Endothelial cell of umbilical vein (primary cell): ENCODE data around the gene DUSP18. TPM values are rescaled to one million over a fixed set of nuclear protein-coding genes. Genes with fewer than 3 reads are reported as not detected.
"Not testable (repeated sequence)": the region's sequence is repeated elsewhere in the genome, so short reads cannot be mapped to it uniquely, and the experiment has no call there.

Experiments used
- BruUV-seq: library from RNA; stranded (reverse); fragments of 400-500 nt; replicated peaks from 2 replicates; lab custom pipeline; 2021; lab: Mats Ljungman, UMichigan
- CTCF ChIA-PET: fragments of 300-600, 350-600 bp; sonication (Branson Sonifier 250); formaldehyde crosslinking; loops from one replicate; lab custom pipeline; 2021; ENCODE audit warnings: antibody characterized with exemption, inconsistent platforms; lab: Charles Lee
- POLR2A ChIA-PET: fragments of 300-600, 350-600 bp; sonication (Branson Sonifier 250); formaldehyde crosslinking; loops from one replicate; lab custom pipeline; 2021; ENCODE audit warnings: antibody characterized with exemption, inconsistent platforms; lab: Charles Lee
- DNase-seq: peaks from one replicate; pipeline ENCODE4 v3.0.0-alpha.2; 2011; ENCODE audit warnings: low read depth, low spot score
- FAIRE-seq: peaks from 2 replicates; lab custom pipeline; 2011; peaks lifted over from hg19 to GRCh38; lab: Jason Lieb, UNC
- H2AFZ ChIP-seq: 2 replicates; pipeline ENCODE4 v1.6.0; 2012; ENCODE audit warnings: low read depth, low read length, control low read depth, inconsistent platforms
- H3K27ac ChIP-seq: 2 replicates; pipeline ENCODE4 v1.5.1; 2011; ENCODE audit warnings: low read depth, mild to moderate bottlenecking, control low read depth, low read length, moderate library complexity; ENCODE audit not compliant: insufficient read depth
- H3K27me3 ChIP-seq, 2 experiments: 2 replicates each; pipeline versions ENCODE4 v1.6.0 to v1.6.1; 2011; ENCODE audit warnings: low read length in 2 of 2, mixed read lengths in 1 of 2; ENCODE audit not compliant: control insufficient read depth in 2 of 2, insufficient read depth in 2 of 2
- H3K36me3 ChIP-seq, 2 experiments: 2 replicates in 1 of 2; 3 replicates in 1 of 2; pipeline ENCODE4 v1.5.1; 2011; ENCODE audit warnings: low read length in 2 of 2, mild to moderate bottlenecking in 1 of 2, moderate library complexity in 1 of 2; ENCODE audit not compliant: control insufficient read depth in 2 of 2, insufficient read depth in 2 of 2; ENCODE audit errors: extremely low read depth in 1 of 2
- H3K4me1 ChIP-seq: 3 replicates; pipeline ENCODE4 v1.5.1; 2011; ENCODE audit warnings: mild to moderate bottlenecking, low read length; ENCODE audit not compliant: control insufficient read depth, insufficient read depth; ENCODE audit errors: extremely low read depth
- H3K4me2 ChIP-seq: 2 replicates; pipeline ENCODE4 v1.6.1; 2011; ENCODE audit warnings: low read length, control low read depth, mixed read lengths; ENCODE audit not compliant: insufficient read depth
- H3K4me3 ChIP-seq, 3 experiments: fragments of 200-600 bp in 1 of 3; sonication (generic), shearing (Covaris generic) in 1 of 3; replicated peaks in 1 of 3; 2 replicates each; pipeline ENCODE4 v1.5.1; 2011 to 2016; ENCODE audit warnings: control low read depth in 3 of 3, low read length in 3 of 3, mild to moderate bottlenecking in 2 of 3, inconsistent platforms in 1 of 3, low read depth in 1 of 3, moderate library complexity in 1 of 3; ENCODE audit not compliant: insufficient read depth in 1 of 3
- H3K79me2 ChIP-seq: 2 replicates; pipeline ENCODE4 v1.6.0; 2012; ENCODE audit warnings: low read length, inconsistent platforms; ENCODE audit not compliant: control insufficient read depth, insufficient read depth
- H3K9ac ChIP-seq: replicated peaks from 2 replicates; pipeline ENCODE3; 2011; ENCODE audit warnings: low read length, control low read depth; ENCODE audit not compliant: insufficient read depth; ENCODE audit errors: extremely low read depth
- H3K9me1 ChIP-seq: replicated peaks from 3 replicates; pipeline ENCODE4 v1.6.0; 2011; ENCODE audit warnings: mild to moderate bottlenecking, low read length; ENCODE audit not compliant: control insufficient read depth, insufficient read depth; ENCODE audit errors: extremely low read depth
- H3K9me3 ChIP-seq: replicated peaks from 2 replicates; pipeline ENCODE4 v1.5.1; 2012; ENCODE audit warnings: low read length, inconsistent platforms; ENCODE audit not compliant: control insufficient read depth, insufficient read depth
- H4K20me1 ChIP-seq: replicated peaks from 2 replicates; pipeline ENCODE3; 2011; ENCODE audit warnings: mild to moderate bottlenecking, low read length; ENCODE audit not compliant: control insufficient read depth, insufficient read depth; ENCODE audit errors: extremely low read depth
- CTCF ChIP-seq, 2 donors: IDR thresholded peaks; 1 replicate in 1 of 2; 2 replicates in 1 of 2; pipeline ENCODE4 v1.5.1; 2011; ENCODE audit warnings: low read length in 2 of 2, mild to moderate bottlenecking in 2 of 2, moderate library complexity in 2 of 2, control low read depth in 1 of 2, inconsistent platforms in 1 of 2, low read depth in 1 of 2; ENCODE audit not compliant: insufficient read depth in 1 of 2; ENCODE audit errors: extremely low read depth in 1 of 2
- EZH2 ChIP-seq: IDR thresholded peaks from 2 replicates; pipeline ENCODE4 v1.6.1; 2012; ENCODE audit warnings: borderline replicate concordance, low read depth, mild to moderate bottlenecking, moderate library complexity, low read length, inconsistent platforms; ENCODE audit not compliant: severe bottlenecking
- FOS ChIP-seq: IDR thresholded peaks from 2 replicates; pipeline ENCODE4 v1.6.1; 2011; ENCODE audit warnings: mild to moderate bottlenecking, low read length, moderate library complexity, borderline replicate concordance; ENCODE audit not compliant: insufficient read depth
- GATA2 ChIP-seq: IDR thresholded peaks from 2 replicates; pipeline ENCODE4 v1.7.0; 2011; ENCODE audit warnings: low read depth, mild to moderate bottlenecking, moderate library complexity, mixed read lengths, low read length; ENCODE audit not compliant: insufficient read length, insufficient read depth
- JUN ChIP-seq: IDR thresholded peaks from 2 replicates; pipeline ENCODE4 v1.6.1; 2011; ENCODE audit warnings: borderline replicate concordance, low read depth; ENCODE audit not compliant: insufficient read length, insufficient read depth
- MAX ChIP-seq: IDR thresholded peaks from 2 replicates; pipeline ENCODE4 v1.6.1; 2011; ENCODE audit not compliant: insufficient read depth, insufficient read length
- MYC ChIP-seq: IDR thresholded peaks from one replicate; pipeline ENCODE4 v1.6.1; 2011; ENCODE audit warnings: mild to moderate bottlenecking, low read depth, low read length
- POLR2A ChIP-seq: IDR thresholded peaks from 2 replicates; pipeline ENCODE4 v1.6.1; 2012; ENCODE audit warnings: low read depth, mild to moderate bottlenecking, control low read depth, low read length
- POLR2AphosphoS5 ChIP-seq: IDR thresholded peaks from 2 replicates; pipeline ENCODE4 v1.6.1; 2012; ENCODE audit warnings: low read depth, mild to moderate bottlenecking, control low read depth, low read length, moderate library complexity; ENCODE audit not compliant: insufficient read depth
- dilution Hi-C: fragments of 300-500 bp; cut with MboI; formaldehyde crosslinking; loops from one replicate; pipeline ENCODE4 v1.15.0; 2019; ENCODE audit warnings: low sequenced_read_pairs; ENCODE audit not compliant: extremely low pct_ligation_motif_present
- intact Hi-C: fragments of 100-400 bp; cut with micrococcal nuclease; formaldehyde crosslinking; loops from one replicate; pipeline ENCODE4 v1.10.0; 2022
- polyA plus RNA-seq, 4 experiments: library from polyadenylated mRNA; depleted of rRNA in 3 of 4; stranded (reverse) in 3 of 4; unstranded in 1 of 4; fragments of >200 nt; gene quantifications; 2 replicates each; pipeline versions ENCODE4 v1.2.1 to v1.2.3, GENCODE V29; 2011 to 2012; ENCODE audit warnings: missing spikeins in 1 of 4
- total RNA-seq: library from RNA; stranded (reverse); gene quantifications from 2 replicates; pipeline ENCODE4 v1.2.3, GENCODE V29; 2021

DUSP18 gene
- total and polyA plus RNA-seq, 2 donors (not counting 3 experiments of a cell fraction or from before 2014, with no cell fraction given) = 18.3 to 30.1 TPM

- CTCF ChIA-PET, dilution Hi-C loops, FAIRE-seq, H2AFZ ChIP-seq, H3K9ac ChIP-seq, H3K4me1 ChIP-seq, H3K36me3 ChIP-seq, H3K27ac ChIP-seq, H3K4me2 ChIP-seq, H3K9me1 ChIP-seq, H3K9me3 ChIP-seq, DNase-seq, H4K20me1 ChIP-seq, H3K4me3 ChIP-seq, H3K27me3 ChIP-seq, intact Hi-C loops, H3K79me2 ChIP-seq, BruUV-seq, POLR2A ChIA-PET: not testable (repeated sequence)
Observed at GRCh38 chr22:30676565-30676964, 8.9 kb upstream of the DUSP18 start.

- TF ChIP-seq FOS = no peak
- TF ChIP-seq EZH2 = no peak
- TF ChIP-seq POLR2A = no peak
- no peak for TF ChIP-seq MYC
- no peak for TF ChIP-seq CTCF (IDR thresholded peaks at IDR 0.05; ENCODE audit: extremely low read depth in 1 of 2, insufficient read depth in 1 of 2, low read depth in 1 of 2, low read length in 2 of 2)
- no peak for TF ChIP-seq JUN
- TF ChIP-seq MAX = no peak
- TF ChIP-seq GATA2 = no peak
- no peak for TF ChIP-seq POLR2AphosphoS5
- H3K79me2 ChIP-seq = no peaks in the 10 kb centered on the region
- no peaks in the 10 kb centered on the region for H4K20me1 ChIP-seq
- no peak overlapping the region for H3K4me3 ChIP-seq
- no peaks in the 10 kb centered on the region for H3K9me1 ChIP-seq
- H3K27me3 ChIP-seq = no peaks in the 10 kb centered on the region
- no peaks in the 10 kb centered on the region for H3K36me3 ChIP-seq
- no peak overlapping the region for H3K27ac ChIP-seq
- no peak for DNase-seq
- intact Hi-C loops = no loop called here
- no peak overlapping the region for H2AFZ ChIP-seq
- H3K9me3 ChIP-seq = no peaks in the 10 kb centered on the region
- ChIA-PET POLR2A (no interaction called here), CTCF (interaction anchor here (1.6 kb wide), 1 partner anchor 79 kb away, joined by 6 read pairs; no protein-coding TSS in a partner anchor)
- FAIRE-seq = no peak
- dilution Hi-C loops = no loop called here
- H3K9ac ChIP-seq = no peak overlapping the region
- BruUV-seq = no TSS peak
- peaks cover 7% of the 10 kb centered on the region for H3K4me1 ChIP-seq
- no peak overlapping the region for H3K4me2 ChIP-seq
Observed at GRCh38 chr22:30675436-30675835, 7.8 kb upstream of the DUSP18 start.
